GM12878 (cell line): ENCODE data around the gene RPS8.

Experiments used
- BRCA1 ChIP-seq: IDR thresholded peaks from 2 replicates; pipeline ENCODE4 v1.6.1; 2011; ENCODE audit warnings: low read depth, low read length, improper control_type of control experiment
- CTCF ChIP-seq, 3 experiments: IDR thresholded peaks in 2 of 3; conservative IDR thresholded peaks in 1 of 3; 2 replicates each; pipeline ENCODE4 v1.5.1; 2011; ENCODE audit warnings: low read depth in 3 of 3, low read length in 3 of 3, mild to moderate bottlenecking in 3 of 3, control low read depth in 2 of 3, moderate library complexity in 2 of 3, inconsistent platforms in 1 of 3, mixed read lengths in 1 of 3; ENCODE audit not compliant: control insufficient read depth in 2 of 3, insufficient read depth in 1 of 3; ENCODE audit errors: extremely low read depth in 1 of 3
- EP300 ChIP-seq, 2 experiments: fragments of 150-350 bp in 1 of 2; IDR thresholded peaks; 2 replicates each; pipeline ENCODE4 v1.6.1; 2011 to 2012; ENCODE audit warnings: low read depth in 2 of 2, low read length in 2 of 2, borderline replicate concordance in 1 of 2, improper control_type of control experiment in 1 of 2, inconsistent platforms in 1 of 2; ENCODE audit not compliant: control insufficient read depth in 1 of 2
- GABPA ChIP-seq: IDR thresholded peaks from 2 replicates; pipeline ENCODE4 v1.6.1; 2014; ENCODE audit warnings: antibody characterized with exemption, low read depth, mild to moderate bottlenecking, inconsistent platforms
- MYB ChIP-seq: fragments of 150-350 bp; IDR thresholded peaks from 2 replicates; pipeline ENCODE4 v1.6.1; 2014; ENCODE audit warnings: mild to moderate bottlenecking, low read depth, low read length, borderline replicate concordance
- NR2F1 ChIP-seq: fragments of 450-650 bp; conservative IDR thresholded peaks from 2 replicates; pipeline ENCODE4 v1.6.1; 2017; ENCODE audit warnings: mild to moderate bottlenecking
- POLR2A ChIP-seq: IDR thresholded peaks from 2 replicates; pipeline ENCODE4 v1.6.1; 2011; ENCODE audit warnings: low read depth, mild to moderate bottlenecking, low read length

GRCh38 chr1:44812822-44813543, 37.6 kb downstream of the RPS8 start:
- TF ChIP-seq GABPA: no peak
- no peak for TF ChIP-seq POLR2A
- TF ChIP-seq BRCA1: no peak
- no peak for TF ChIP-seq EP300 (IDR thresholded peaks at IDR 0.05; ENCODE audit: borderline replicate concordance in 1 of 2, control insufficient read depth in 1 of 2, low read depth in 2 of 2, low read length in 2 of 2)
- no peak for TF ChIP-seq MYB
- no peak for TF ChIP-seq NR2F1
- TF ChIP-seq CTCF (IDR thresholded peaks at IDR 0.05 in 2 of 3, conservative IDR thresholded peaks at IDR 0.05 in 1 of 3; ENCODE audit: control insufficient read depth in 2 of 3, extremely low read depth in 1 of 3, insufficient read depth in 1 of 3, low read depth in 3 of 3, low read length in 3 of 3): no peak
